HG03139 (cell line): ENCODE results near the gene PPM1L.

Source experiments
- ATAC-seq: cut with Tn5 transposase; IDR thresholded peaks from one replicate; pipeline ENCODE4 v1.9.1; 2021; ENCODE audit not compliant: unreplicated experiment

PPM1L gene

GRCh38 chr3:161026612-161027510 lies 270.8 kb downstream of the PPM1L start:
- ATAC-seq, result no peak

- no peak for ATAC-seq
Measured at GRCh38 chr3:161028555-161029153, 272.6 kb downstream of the PPM1L start.

GRCh38 chr3:161031134-161031533 lies 275.1 kb downstream of the PPM1L start:
- no peak for ATAC-seq

GRCh38 chr3:161034913-161035550 lies 279.0 kb downstream of the PPM1L start:
- ATAC-seq, result peak; percentile 86

GRCh38 chr3:161035711-161036110 lies 279.7 kb downstream of the PPM1L start:
- no peak for ATAC-seq

GRCh38 chr3:161038725-161039124 lies 282.7 kb downstream of the PPM1L start:
- no peak for ATAC-seq

- ATAC-seq, result no peak
Measured at GRCh38 chr3:161042023-161042501, 286.0 kb downstream of the PPM1L start.

GRCh38 chr3:161043336-161044035 lies 287.5 kb downstream of the PPM1L start:
- ATAC-seq, result peak; percentile 64

GRCh38 chr3:161049683-161050248 lies 293.7 kb downstream of the PPM1L start:
- ATAC-seq, result no peak

- ATAC-seq, result peak; percentile 69
Measured at GRCh38 chr3:161050935-161051334, 294.9 kb downstream of the PPM1L start.

GRCh38 chr3:161051856-161052255 lies 295.8 kb downstream of the PPM1L start:
- no peak for ATAC-seq

GRCh38 chr3:161054860-161055604 lies 299.0 kb downstream of the PPM1L start:
- no peak for ATAC-seq

- ATAC-seq, result no peak
Measured at GRCh38 chr3:161064413-161064812, 308.4 kb downstream of the PPM1L start.

- no peak for ATAC-seq
Measured at GRCh38 chr3:161066930-161067329, 310.9 kb downstream of the PPM1L start.

GRCh38 chr3:161067335-161067734 lies 311.3 kb downstream of the PPM1L start:
- no peak for ATAC-seq

- ATAC-seq, result peak; percentile 95
Measured at GRCh38 chr3:161069511-161070251, 313.6 kb downstream of the PPM1L start.

GRCh38 chr3:161070252-161070930 lies 314.4 kb downstream of the PPM1L start:
- no peak for ATAC-seq

- ATAC-seq, result no peak
Measured at GRCh38 chr3:161070980-161071663, 315.1 kb downstream of the PPM1L start.
